Gastrocnemius medialis (tissue), 4 donors: Measurements from ENCODE around the gene FARS2.

Experiments
- CTCF ChIP-seq, 5 experiments: fragments of 450-650 bp in 3 of 5; fragments of 200-600 bp in 2 of 5; sonication (generic) in 2 of 5; IDR thresholded peaks in 4 of 5; conservative IDR thresholded peaks in 1 of 5; 1 replicate in 4 of 5; 2 replicates in 1 of 5; pipeline ENCODE4 v1.5.1; 2016 to 2019; ENCODE audit warnings: antibody characterized with exemption in 5 of 5, mild to moderate bottlenecking in 3 of 5, moderate library complexity in 3 of 5
- POLR2A ChIP-seq, 2 donors: fragments of 450-650 bp; IDR thresholded peaks; one replicate each; pipeline ENCODE4 v1.6.1; 2017; ENCODE audit warnings: antibody characterized with exemption in 2 of 2, mild to moderate bottlenecking in 2 of 2, moderate library complexity in 2 of 2

- TF ChIP-seq CTCF (IDR thresholded peaks at IDR 0.05 in 4 of 5, conservative IDR thresholded peaks at IDR 0.05 in 1 of 5): no peak
- no peak for TF ChIP-seq POLR2A (IDR thresholded peaks at IDR 0.05)
Observed at GRCh38 chr6:5249451-5250122, 11.7 kb upstream of the FARS2 start.
